ENCODE measurements around the gene PDE3A.

Gene PDE3A

DNA sequence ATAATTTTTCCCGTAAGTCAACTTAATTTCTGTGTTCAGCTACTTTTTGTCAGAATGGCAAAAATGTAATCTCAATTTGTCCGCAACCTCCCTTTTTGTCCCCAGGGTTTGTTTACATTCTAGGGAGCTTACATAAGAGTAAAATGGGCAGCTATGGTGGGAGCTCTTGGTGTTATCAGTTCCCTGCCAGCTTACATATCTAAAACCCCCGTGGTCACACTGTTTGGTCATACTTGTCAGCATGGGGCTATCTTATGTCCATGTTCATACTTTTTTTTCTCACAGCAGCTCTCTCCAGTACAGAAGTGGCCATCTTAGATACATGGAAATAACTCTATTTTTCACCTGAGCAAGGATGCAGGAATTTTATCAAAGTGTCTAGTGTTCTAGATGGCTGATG lies 343.5 kb downstream of the PDE3A start:
- DNase-seq (ENCODE audit: low read depth in 2 of 2) = no peak

DNA sequence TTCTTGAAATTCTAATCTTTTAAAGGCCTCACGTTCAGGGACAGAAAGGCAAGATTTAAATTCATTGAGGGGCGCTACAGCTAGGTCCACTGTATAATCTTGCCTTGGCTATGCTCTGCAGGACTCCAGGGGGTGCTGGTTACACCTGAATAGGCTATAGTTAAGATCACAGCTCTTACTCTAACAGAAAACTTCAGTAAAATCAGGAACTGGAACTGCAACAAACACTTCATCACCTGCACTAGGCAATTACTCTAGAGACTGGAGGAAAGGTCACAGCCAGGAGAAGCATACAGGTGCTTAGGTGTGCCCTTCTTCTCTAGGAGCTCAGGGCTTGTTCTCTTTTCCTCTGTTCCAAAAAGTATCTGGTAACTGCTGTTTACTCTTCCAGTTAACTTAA lies 347.7 kb downstream of the PDE3A start:
- no peak for DNase-seq (ENCODE audit: low read depth in 2 of 2)

DNA sequence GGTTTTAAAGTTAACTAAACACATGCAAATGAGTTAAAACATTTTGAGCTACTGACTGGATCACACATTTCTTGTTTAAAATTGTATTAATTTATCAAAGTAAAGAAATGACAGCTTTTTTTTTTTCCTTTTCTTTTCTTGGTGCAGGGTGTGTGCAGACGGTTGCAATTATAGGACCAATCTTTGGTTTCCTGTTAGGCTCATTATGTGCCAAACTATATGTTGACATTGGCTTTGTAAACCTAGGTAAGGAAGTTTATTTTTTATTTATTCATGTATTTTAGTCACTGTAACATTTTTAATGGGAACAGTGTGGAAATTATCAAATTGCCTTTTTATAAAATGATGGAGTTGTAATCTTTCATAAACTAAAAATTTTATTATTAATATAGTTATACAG lies 348.6 kb downstream of the PDE3A start:
- no peak for DNase-seq (ENCODE audit: low read depth in 2 of 2)

DNA sequence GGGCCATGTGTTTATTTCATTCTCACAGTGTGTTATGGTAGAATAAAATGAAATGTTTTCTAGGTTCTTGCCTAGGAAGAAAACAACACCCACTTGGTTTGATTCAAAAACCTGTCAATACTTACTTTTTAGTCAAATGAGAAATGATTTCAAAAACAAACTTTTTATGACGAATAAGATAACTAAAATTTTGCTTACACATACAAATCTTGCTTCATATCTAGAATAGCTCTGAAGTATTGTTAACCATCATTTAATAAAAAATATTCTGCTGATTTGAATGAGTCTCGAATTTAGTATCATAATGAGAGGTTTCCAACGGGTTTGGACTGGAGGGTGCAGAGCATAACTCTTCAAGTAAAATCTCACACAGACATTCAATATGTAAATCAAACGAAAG lies 350.0 kb downstream of the PDE3A start:
- DNase-seq (ENCODE audit: low read depth in 2 of 2) = no peak

DNA sequence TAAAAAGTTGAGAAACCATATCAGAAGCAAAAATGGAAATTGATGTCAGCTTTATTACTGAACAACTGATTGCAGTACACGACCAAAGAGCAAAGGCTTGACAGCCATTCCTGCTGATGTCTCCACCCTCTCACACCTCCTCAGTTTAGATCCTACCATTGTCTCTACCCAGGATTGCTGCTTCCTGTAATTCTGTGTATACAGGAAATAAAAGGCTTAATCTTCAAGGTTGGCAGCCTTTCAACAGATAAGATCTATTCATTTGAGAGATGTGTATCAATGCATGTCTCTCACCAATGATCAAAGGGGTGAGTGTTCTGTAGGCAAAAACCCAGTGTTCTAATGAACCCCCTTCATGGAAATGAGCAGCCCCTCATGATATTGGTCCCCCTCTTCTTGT lies 353.8 kb downstream of the PDE3A start:
- no peak for DNase-seq (ENCODE audit: low read depth in 2 of 2)

DNA sequence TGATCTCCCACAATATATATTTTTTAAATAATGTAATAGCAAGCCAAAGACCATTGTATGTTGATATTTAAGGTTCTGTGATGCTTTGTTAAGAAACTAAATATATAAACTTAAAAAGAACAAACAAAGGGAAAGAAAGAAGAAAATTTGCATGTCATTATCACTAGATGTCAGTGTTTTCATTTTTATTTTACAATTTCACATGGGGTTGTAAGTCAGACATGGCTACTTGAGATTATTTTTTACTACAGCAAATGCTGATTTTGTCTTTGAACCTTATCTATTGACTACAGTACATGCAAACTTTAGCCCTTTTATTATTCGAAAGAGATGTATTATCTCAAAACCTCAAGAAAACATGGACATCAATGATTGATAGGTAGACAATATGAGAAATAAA lies 362.9 kb downstream of the PDE3A start:
- no peak for DNase-seq (ENCODE audit: low read depth in 2 of 2)
